ENCODE results near the gene SLC30A4. TPM values are rescaled to one million over a fixed set of nuclear protein-coding genes. Genes with fewer than 3 reads are reported as not detected.

Gene SLC30A4
- total RNA-seq, 1 experiment from 2014 or later, result not detected

DNA sequence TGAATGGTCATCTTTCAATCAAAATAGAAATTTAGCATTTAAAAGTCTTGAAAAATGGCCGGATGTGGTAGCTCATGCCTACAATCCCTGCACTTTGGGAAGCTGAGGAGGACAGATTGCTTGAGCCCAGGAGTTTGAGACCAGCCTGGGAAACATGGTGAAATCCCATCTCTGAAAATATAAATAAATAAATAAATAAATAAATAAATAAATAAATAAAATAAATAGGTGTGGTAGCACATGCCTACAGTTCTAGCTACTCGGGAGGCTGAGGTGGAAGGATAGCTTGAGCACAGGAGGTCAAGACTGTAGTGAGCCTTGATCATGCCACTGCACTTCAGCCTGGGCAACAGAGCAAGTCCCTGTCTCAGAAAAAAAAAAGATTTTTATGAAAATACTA, 25.9 kb downstream of the SLC30A4 start:
- no peak overlapping the region for H3K18ac ChIP-seq (ENCODE audit: insufficient read length, low read depth, low read length)
- H3T11ph ChIP-seq (ENCODE audit: low read length), result no peak overlapping the region
- H3K56ac ChIP-seq (ENCODE audit: insufficient read length, low read depth, low read length), result no peak overlapping the region
- H2AK5ac ChIP-seq (ENCODE audit: insufficient read length, low read length), result no peak overlapping the region
- no peak overlapping the region for H4K5ac ChIP-seq (ENCODE audit: insufficient read length, low read depth, low read length)
- no peak overlapping the region for H3K23ac ChIP-seq (ENCODE audit: insufficient read length, low read depth, low read length)
- H3K9me3 Mint-ChIP-seq, result no peaks in the 10 kb centered on the region
- no peak overlapping the region for H2BK5ac ChIP-seq (ENCODE audit: insufficient read length, low read length)
- no peaks in the 10 kb centered on the region for H3K23me2 ChIP-seq (ENCODE audit: insufficient read length, low read depth, low read length, poor library complexity, severe bottlenecking)
- H3K27ac ChIP-seq (ENCODE audit: insufficient read length, low read depth, low read length), result no peak overlapping the region
- no peaks in the 10 kb centered on the region for H3K4me1 ChIP-seq (ENCODE audit: insufficient read depth, low read length)
- H3K4me1 Mint-ChIP-seq, result peaks cover 6 to 10% of the 10 kb centered on the region in 2 experiments
- H3K27ac Mint-ChIP-seq, result no peak overlapping the region
- TF ChIP-seq CTCF (conservative IDR thresholded peaks at IDR 0.05), result no peak
- H3K4me3 Mint-ChIP-seq, result no peak overlapping the region
- no peak overlapping the region for H2AFZ ChIP-seq (ENCODE audit: low read length)
- no peaks in the 10 kb centered on the region for H3K79me1 ChIP-seq (ENCODE audit: insufficient read depth, low read depth, low read length, poor library complexity, severe bottlenecking)
- no peak overlapping the region for H2BK12ac ChIP-seq (ENCODE audit: insufficient read length, low read depth, low read length)
- no peak overlapping the region for H3K14ac ChIP-seq (ENCODE audit: insufficient read depth, low read length)
- H3K79me2 ChIP-seq (ENCODE audit: insufficient read depth, low read length), result no peaks in the 10 kb centered on the region
- DNase-seq, result no peak
- no peaks in the 10 kb centered on the region for H4K20me1 ChIP-seq (ENCODE audit: control insufficient read depth, insufficient read depth, insufficient read length)
- H2BK20ac ChIP-seq (ENCODE audit: low read depth, low read length, poor library complexity, severe bottlenecking), result no peak overlapping the region
- peaks cover 23% of the 10 kb centered on the region for H3K27me3 Mint-ChIP-seq (ENCODE audit: low read depth)
- H4K91ac ChIP-seq (ENCODE audit: insufficient read length, low read depth, low read length), result no peak overlapping the region
- H3K4me2 ChIP-seq (ENCODE audit: insufficient read depth, insufficient read length, low read length), result no peak overlapping the region
- H3K27me3 ChIP-seq (ENCODE audit: insufficient read depth, low read length), result no peaks in the 10 kb centered on the region
- no peaks in the 10 kb centered on the region for H3K36me3 Mint-ChIP-seq (ENCODE audit: insufficient read depth in 1 of 3, low read depth in 3 of 3)
- H4K8ac ChIP-seq (replicated peaks; ENCODE audit: insufficient read length, low read depth, low read length), result no peak overlapping the region
- H2BK120ac ChIP-seq (ENCODE audit: low read depth, low read length, poor library complexity, severe bottlenecking), result no peak overlapping the region
- no peak overlapping the region for H3K4ac ChIP-seq (ENCODE audit: low read depth, low read length)
- WGBS (ENCODE audit: extremely low coverage, insufficient read length, low lambda C conversion rate), result no CpG with 5 or more reads among the region's 2 CpGs
- H2BK15ac ChIP-seq (ENCODE audit: low read depth, low read length), result no peak overlapping the region
- H3K9ac ChIP-seq (ENCODE audit: extremely low read depth, insufficient read length, low read length), result no peak overlapping the region
- no peaks in the 10 kb centered on the region for H3K9me3 ChIP-seq (ENCODE audit: control insufficient read depth, low read depth, low read length)

All from H9 (cell line).